Keratinocyte (primary cell): ENCODE measurements around the gene YJU2.
"Not testable (repeated sequence)": the region's sequence is repeated elsewhere in the genome, so short reads cannot be mapped to it uniquely, and the experiment has no call there.

ENCODE experiments used
- CTCF ChIP-seq, 3 experiments: IDR thresholded peaks in 1 of 3; conservative IDR thresholded peaks in 1 of 3; optimal IDR thresholded peaks in 1 of 3; 2 replicates in 2 of 3; 3 replicates in 1 of 3; pipeline versions ENCODE3 to v1.5.1; 2011; ENCODE audit warnings: low read length in 3 of 3, mild to moderate bottlenecking in 3 of 3, moderate library complexity in 2 of 3, control low read depth in 1 of 3, inconsistent platforms in 1 of 3; ENCODE audit not compliant: insufficient read depth in 2 of 3; ENCODE audit errors: extremely low read depth in 1 of 3
- EZH2 ChIP-seq: IDR thresholded peaks from one replicate; pipeline ENCODE4 v1.6.1; 2012; ENCODE audit warnings: inconsistent platforms, mild to moderate bottlenecking, low read length, moderate library complexity

- not testable (repeated sequence) for TF ChIP-seq CTCF (optimal IDR thresholded peaks at IDR 0.05 in 1 of 3, IDR thresholded peaks at IDR 0.05 in 1 of 3, conservative IDR thresholded peaks at IDR 0.05 in 1 of 3; ENCODE audit: extremely low read depth in 1 of 3, insufficient read depth in 2 of 3, low read length in 3 of 3); EZH2
These were observed 39.3 kb downstream of the YJU2 start for GRCh38 chr19:4286141-4286540.
